ENCODE results near the gene DLG2.
A peak's percentile ranks its signal among the peaks of the same experiment; 100 is the strongest.

Gene DLG2

DNA sequence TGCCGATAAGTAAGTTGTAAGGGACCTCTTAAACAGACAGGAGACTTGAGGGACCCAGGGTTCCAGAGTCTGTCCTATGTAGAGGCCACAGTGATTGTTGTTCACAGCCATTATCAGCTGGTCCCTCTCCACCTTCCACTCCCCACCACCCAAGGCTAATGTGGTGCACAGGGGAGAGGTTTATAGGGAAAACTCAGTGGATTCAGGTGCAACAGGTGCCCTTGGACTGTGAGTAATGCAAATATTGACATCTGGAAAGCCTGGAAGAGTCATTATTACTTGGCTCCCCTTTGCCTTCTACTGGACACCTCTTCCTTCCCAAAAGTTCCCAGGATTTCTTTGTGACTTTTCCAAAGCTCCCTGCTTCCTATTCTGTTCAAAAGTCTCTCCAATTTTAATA is 1899.9 kb downstream of the DLG2 start:
- CTCF ChIA-PET: no interaction called here
- POLR2A ChIA-PET (ENCODE audit: low non-redundant PET): no interaction called here
- DNase-seq (ENCODE audit: low spot score): no peak
- no peak overlapping the region for H3K27ac ChIP-seq
- no peak for TF ChIP-seq CTCF (conservative IDR thresholded peaks at IDR 0.05; ENCODE audit: low read depth)

- peak; percentile 12 for DNase-seq (ENCODE audit: low spot score)
- ChIA-PET POLR2A (ENCODE audit: low non-redundant PET) (no interaction called here), CTCF (interaction anchor here (0.6 kb wide), 1 partner anchor 17 kb away, joined by 5 read pairs; no protein-coding TSS in a partner anchor)
- H3K27ac ChIP-seq: no peak overlapping the region
- no peak for TF ChIP-seq CTCF (conservative IDR thresholded peaks at IDR 0.05; ENCODE audit: low read depth)
These were observed 1900.8 kb downstream of the DLG2 start for GRCh38 chr11:83726316-83726715.

DNA sequence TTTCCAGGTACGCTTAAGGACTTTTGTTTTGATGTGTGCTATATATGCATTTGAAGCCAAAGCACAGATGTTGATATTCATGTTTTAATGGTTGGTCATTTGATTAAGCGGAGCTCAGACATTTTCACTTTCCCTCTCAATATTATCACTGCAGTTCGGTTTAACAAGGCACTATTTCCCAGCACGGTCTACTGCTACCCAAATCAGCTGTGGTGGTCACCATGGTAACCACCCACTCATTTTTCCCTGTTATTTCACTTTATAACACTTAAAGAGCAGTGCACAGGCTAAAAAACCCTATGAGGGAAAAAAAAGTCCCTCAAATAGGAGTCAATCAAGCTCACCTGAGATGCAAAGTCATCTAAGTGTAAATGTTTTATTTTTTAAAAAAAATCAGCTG is 1901.4 kb downstream of the DLG2 start:
- no peak for TF ChIP-seq CTCF (conservative IDR thresholded peaks at IDR 0.05; ENCODE audit: low read depth)
- DNase-seq (ENCODE audit: low spot score): no peak
- ChIA-PET POLR2A (ENCODE audit: low non-redundant PET) (no interaction called here), CTCF (interaction anchor here (0.5 to 0.6 kb wide), 2 partner anchors 13 to 17 kb away, joined by 3 to 5 read pairs; no protein-coding TSS in a partner anchor)
- H3K27ac ChIP-seq: no peak overlapping the region

- no peak for TF ChIP-seq CTCF (conservative IDR thresholded peaks at IDR 0.05; ENCODE audit: low read depth)
- POLR2A ChIA-PET (ENCODE audit: low non-redundant PET): no interaction called here
- H3K27ac ChIP-seq: no peak overlapping the region
- no peak for DNase-seq (ENCODE audit: low spot score)
- CTCF ChIA-PET: interaction anchor here (0.5 kb wide), 1 partner anchor 12 kb away, joined by 3 read pairs; no protein-coding TSS in a partner anchor
These were observed 1901.9 kb downstream of the DLG2 start for GRCh38 chr11:83725269-83725560.

- no peak overlapping the region for H3K27ac ChIP-seq
- CTCF ChIA-PET: interaction anchor here (0.6 to 1.5 kb wide), 2 partner anchors 431 to 576 kb away, joined by 3 to 8 read pairs; no protein-coding TSS in a partner anchor
- POLR2A ChIA-PET (ENCODE audit: low non-redundant PET): no interaction called here
- peak; percentile 23 for DNase-seq (ENCODE audit: low spot score)
- peak; percentile 34 for TF ChIP-seq CTCF (conservative IDR thresholded peaks at IDR 0.05; ENCODE audit: low read depth)
These were observed 1903.1 kb downstream of the DLG2 start for GRCh38 chr11:83723999-83724398.

DNA sequence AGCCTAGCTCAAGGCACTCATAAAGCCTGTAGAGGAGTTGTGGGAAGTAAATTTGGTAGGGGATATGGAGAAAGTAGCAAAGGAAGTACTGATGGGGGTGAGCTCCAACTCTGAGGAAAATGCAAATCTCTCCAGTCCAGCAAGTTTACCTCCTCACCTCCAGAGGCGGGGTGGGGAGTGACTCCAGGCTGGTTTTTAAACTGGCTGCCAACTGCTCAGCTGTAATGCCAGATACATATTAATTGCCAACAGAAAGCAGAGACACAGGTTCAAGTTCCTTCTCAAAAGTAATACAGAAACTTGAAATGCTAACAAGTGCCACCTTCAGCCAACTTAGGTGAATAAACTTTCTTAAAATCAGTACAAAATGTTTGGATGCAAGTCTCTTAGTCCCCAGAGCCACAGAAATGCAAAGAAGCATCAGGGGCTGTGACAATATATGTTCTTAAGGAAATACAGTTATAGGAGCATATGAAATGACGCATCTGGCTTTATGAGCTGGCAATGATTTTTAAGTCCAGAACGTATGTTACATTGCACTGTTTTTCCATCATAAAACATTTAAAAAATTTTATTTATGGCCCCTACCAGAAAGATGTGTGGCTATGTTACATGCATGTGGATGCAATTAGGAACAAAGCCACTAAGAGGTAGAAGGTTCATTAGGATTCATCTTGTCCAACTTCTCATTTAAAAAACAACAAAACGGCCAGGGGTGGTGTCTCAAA is 1904.6 kb downstream of the DLG2 start:
- no peak for DNase-seq (ENCODE audit: low spot score)
- CTCF ChIA-PET: interaction anchor here (0.6 kb wide), 2 partner anchors 19 to 117 kb away, joined by 3 read pairs; no protein-coding TSS in a partner anchor
- no peak for TF ChIP-seq CTCF (conservative IDR thresholded peaks at IDR 0.05; ENCODE audit: low read depth)
- POLR2A ChIA-PET (ENCODE audit: low non-redundant PET): no interaction called here
- H3K27ac ChIP-seq: no peak overlapping the region
